Spleen (tissue), 11 donors: ENCODE results near the gene KHDC4. TPM values are rescaled to one million over a fixed set of nuclear protein-coding genes. Genes with fewer than 3 reads are reported as not detected.
A peak's percentile ranks its signal among the peaks of the same experiment; 100 is the strongest.

ENCODE experiments used
- DNase-seq: peaks from one replicate; pipeline ENCODE4 v3.0.0-alpha.2; 2020
- H3K27ac ChIP-seq, 8 donors: fragments of 200-600 bp; sonication (generic) in 7 of 8; 1 replicate in 4 of 8; 2 replicates in 4 of 8; pipeline versions ENCODE4 v1.5.0 to v1.8.0; 2016 to 2021; ENCODE audit warnings: inconsistent platforms in 4 of 8, mild to moderate bottlenecking in 4 of 8, moderate library complexity in 1 of 8
- H3K27me3 ChIP-seq, 7 donors: fragments of 200-600 bp; sonication (generic) in 6 of 7; replicated peaks in 1 of 7; 1 replicate in 4 of 7; 2 replicates in 3 of 7; pipeline versions ENCODE4 v1.5.0 to v1.8.0; 2016 to 2021; ENCODE audit warnings: inconsistent platforms in 3 of 7, mild to moderate bottlenecking in 1 of 7
- H3K36me3 ChIP-seq, 6 donors: fragments of 200-600 bp; sonication (generic) in 5 of 6; 1 replicate in 4 of 6; 2 replicates in 2 of 6; pipeline versions ENCODE4 v1.5.0 to v1.8.0; 2016 to 2021; ENCODE audit warnings: inconsistent platforms in 2 of 6
- H3K4me1 ChIP-seq, 6 donors: fragments of 200-600 bp; sonication (generic) in 5 of 6; 1 replicate in 3 of 6; 2 replicates in 3 of 6; pipeline versions ENCODE4 v1.5.0 to v1.8.0; 2016 to 2021; ENCODE audit warnings: inconsistent platforms in 3 of 6
- H3K4me3 ChIP-seq, 8 donors: fragments of 200-600 bp; sonication (generic) in 7 of 8; 1 replicate in 4 of 8; 2 replicates in 4 of 8; pipeline versions ENCODE4 v1.5.0 to v1.8.0; 2016 to 2021; ENCODE audit warnings: inconsistent platforms in 4 of 8, mild to moderate bottlenecking in 4 of 8, moderate library complexity in 2 of 8
- H3K9me3 ChIP-seq, 8 donors: fragments of 200-600 bp; sonication (generic) in 7 of 8; 1 replicate in 4 of 8; 2 replicates in 4 of 8; pipeline versions ENCODE4 v1.5.0 to v1.8.0; 2016 to 2021; ENCODE audit warnings: inconsistent platforms in 4 of 8
- CTCF ChIP-seq, 11 experiments: fragments of 200-600 bp in 7 of 11; fragments of 450-650 bp in 4 of 11; sonication (generic) in 4 of 11; IDR thresholded peaks in 8 of 11; conservative IDR thresholded peaks in 3 of 11; 1 replicate in 7 of 11; 2 replicates in 4 of 11; pipeline versions ENCODE4 v1.4.0 to v1.8.0; 2016 to 2021; ENCODE audit warnings: antibody characterized with exemption in 11 of 11, inconsistent platforms in 4 of 11, mild to moderate bottlenecking in 1 of 11
- POLR2A ChIP-seq, 3 donors: fragments of 450-650 bp; IDR thresholded peaks; one replicate each; pipeline ENCODE4 v1.5.1; 2017; ENCODE audit warnings: antibody characterized with exemption in 3 of 3, mild to moderate bottlenecking in 1 of 3
- POLR2AphosphoS5 ChIP-seq, 3 donors: sonication (generic); formaldehyde crosslinking; IDR thresholded peaks; one replicate each; pipeline ENCODE4 v1.5.1; 2017; ENCODE audit warnings: antibody characterized with exemption in 3 of 3
- WGBS, 5 donors: extraction: QIAGEN DNeasy Blood & Tissue Kit in 3 of 5; methylation state at CpG; one replicate each; pipeline versions ENCODE4 v1.1.5 to v1.1.7; 2013 to 2018; 5-methylcytosine and 5-hydroxymethylcytosine counted together
- intact Hi-C: fragments of 100-400 bp; cut with DNase I; formaldehyde crosslinking; loops from one replicate; pipeline ENCODE4 v1.15.0; 2023; ENCODE audit warnings: low total_unique reads
- polyA plus RNA-seq, 3 donors: library from polyadenylated mRNA; stranded (reverse); fragments of 200-250 nt; gene quantifications; one replicate each; pipeline ENCODE4 v1.2.1, GENCODE V29; 2013
- total RNA-seq, 7 donors: library from RNA; depleted of rRNA in 3 of 7; stranded (reverse); fragments of >200 nt in 3 of 7; fragmentation: NEBNext Ultra II Directional in 4 of 7; extraction: Animal tissue kit (Norgen Biotek cat#: 25700) in 4 of 7; gene quantifications; one replicate each; pipeline versions ENCODE4 v1.1.0 to v1.2.1, GENCODE V29; 2016 to 2021
- donor health status: healthy with polysubstance abuse.
- donor health status: DM: no; HTN: no; CAD: no; lungs with moderate emphysema.
- donor health status: DM: no; HTN: no; CAD: no.
- donor health status: Bipolar disorder and iron deficiency.
- donor health status: healthy.
- donor health status: DM: no; HTN: no; CAD: no.
- donor health status: DM: yes; HTN: yes; CAD: no.

Gene KHDC4
- total and polyA plus RNA-seq, 10 donors = 24.9 to 70.5 (median 50.7) TPM

DNA sequence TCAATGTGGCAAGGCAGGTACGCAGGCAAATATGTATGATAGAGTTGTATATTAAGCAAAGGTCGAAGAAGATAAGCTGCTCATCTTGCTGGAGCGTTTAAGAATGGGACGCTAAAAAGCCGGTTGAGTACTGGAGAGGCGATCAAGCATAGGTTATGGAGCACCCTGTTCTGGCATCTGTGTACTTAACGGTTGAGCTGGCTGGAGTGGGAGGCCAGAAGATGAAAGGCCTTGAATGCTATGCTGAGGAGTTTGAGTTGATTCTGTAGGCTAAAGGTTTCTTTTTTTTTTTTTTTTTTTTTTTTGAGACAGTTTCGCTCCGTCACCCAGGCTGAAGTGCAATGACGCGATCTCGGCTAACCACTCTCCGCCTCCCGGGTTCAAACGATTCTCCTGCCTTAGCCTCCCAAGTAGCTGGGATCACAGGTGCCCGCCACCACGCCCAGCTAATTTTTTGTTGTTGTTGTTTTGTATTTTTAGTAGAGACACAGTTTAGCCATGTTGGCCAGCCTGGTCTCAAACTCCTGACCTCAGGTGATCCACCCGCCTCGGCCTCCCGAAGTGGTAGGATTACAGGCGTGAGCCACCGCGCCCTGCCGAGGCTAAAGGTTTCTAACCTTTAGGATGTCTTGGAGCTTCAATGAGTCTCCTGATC is 850 bp upstream of the KHDC4 start:
- H3K27me3 ChIP-seq = no peaks in the 10 kb centered on the region
- peak overlapping the region; percentile 90 to 95 (median 94) for H3K27ac ChIP-seq
- no peak for DNase-seq
- H3K36me3 ChIP-seq = peaks cover 0 to 35% (median 23%) of the 10 kb centered on the region in 6 donors
- 82 to 89% (median 88%) methylated on average over 24 of the region's 24 CpGs for WGBS, 5 donors
- no peak for TF ChIP-seq POLR2A (IDR thresholded peaks at IDR 0.05)
- TF ChIP-seq POLR2AphosphoS5 (IDR thresholded peaks at IDR 0.05) = no peak
- TF ChIP-seq CTCF (IDR thresholded peaks at IDR 0.05 in 8 of 11, conservative IDR thresholded peaks at IDR 0.05 in 3 of 11) = no peak
- intact Hi-C loops = no loop called here
- H3K4me1 ChIP-seq = peaks cover 49 to 78% (median 68%) of the 10 kb centered on the region in 6 donors
- peak overlapping the region; percentile 35 to 93 (median 76) for H3K4me3 ChIP-seq
- H3K9me3 ChIP-seq = no peaks in the 10 kb centered on the region

GRCh38 chr1:155933591-155934096 is 569 bp downstream of the KHDC4 start:
- TF ChIP-seq CTCF (IDR thresholded peaks at IDR 0.05 in 8 of 11, conservative IDR thresholded peaks at IDR 0.05 in 3 of 11) = no peak
- TF ChIP-seq POLR2AphosphoS5 (IDR thresholded peaks at IDR 0.05) = no peak
- no peak for TF ChIP-seq POLR2A (IDR thresholded peaks at IDR 0.05)
- Histone ChIP-seq H3K36me3 (peaks cover 0 to 49% (median 37%) of the 10 kb centered on the region in 6 donors), H3K9me3 (no peaks in the 10 kb centered on the region), H3K27me3 (no peaks in the 10 kb centered on the region), H3K4me1 (peaks cover 43 to 76% (median 60%) of the 10 kb centered on the region in 6 donors), H3K4me3 (peak overlapping the region; percentile 60 to 93 (median 76)), H3K27ac (peak overlapping the region; percentile 90 to 95 (median 94))
- DNase-seq = peak; percentile 81
- 2 to 5% (median 3%) methylated on average over 10 of the region's 10 CpGs for WGBS, 5 donors
- intact Hi-C loops = no loop called here

- no peaks in the 10 kb centered on the region for H3K27me3 ChIP-seq
- peaks cover 37 to 70% (median 52%) of the 10 kb centered on the region in 6 donors for H3K4me1 ChIP-seq
- TF ChIP-seq POLR2AphosphoS5 (IDR thresholded peaks at IDR 0.05) (no peak), CTCF (IDR thresholded peaks at IDR 0.05 in 8 of 11, conservative IDR thresholded peaks at IDR 0.05 in 3 of 11) (no peak), POLR2A (IDR thresholded peaks at IDR 0.05) (no peak)
- no peaks in the 10 kb centered on the region for H3K9me3 ChIP-seq
- intact Hi-C loops = no loop called here
- H3K36me3 ChIP-seq = peaks cover 0 to 61% (median 47%) of the 10 kb centered on the region in 6 donors
- no peak for DNase-seq
- WGBS, 5 donors = 81 to 86% (median 85%) methylated on average over 5 of the region's 5 CpGs
- H3K4me3 ChIP-seq = peak overlapping the region in 4 of 8 donors; percentile 6 to 93 (median 75)
- H3K27ac ChIP-seq = no peak overlapping the region
Measured at GRCh38 chr1:155932487-155932886, 1.7 kb downstream of the KHDC4 start.

DNA sequence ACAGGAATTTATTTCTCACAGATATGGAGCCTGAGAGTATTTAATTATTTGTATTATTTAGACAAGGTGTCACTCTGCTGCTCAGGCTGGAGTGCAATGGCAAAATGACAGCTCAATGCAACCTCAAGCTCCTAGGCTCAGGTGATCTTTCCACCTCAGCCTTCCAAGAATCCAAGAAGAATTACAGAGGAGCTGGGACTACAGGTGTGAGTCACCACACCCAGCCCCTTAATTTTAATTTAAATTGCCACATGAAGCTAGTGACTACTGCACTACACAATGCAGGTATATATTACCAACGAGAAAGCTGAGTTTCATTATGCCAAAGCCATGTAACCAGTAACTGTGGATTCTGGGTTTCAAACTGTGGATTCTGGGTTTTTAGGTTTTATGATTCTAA is 2.1 kb downstream of the KHDC4 start:
- Histone ChIP-seq H3K4me3 (peak overlapping the region in 3 of 8 donors; percentile 6 to 31 (median 21)), H3K27me3 (no peaks in the 10 kb centered on the region), H3K36me3 (peaks cover 0 to 65% (median 51%) of the 10 kb centered on the region in 6 donors), H3K27ac (no peak overlapping the region), H3K4me1 (peaks cover 37 to 68% (median 52%) of the 10 kb centered on the region in 6 donors), H3K9me3 (no peaks in the 10 kb centered on the region)
- intact Hi-C loops = no loop called here
- no peak for TF ChIP-seq POLR2AphosphoS5 (IDR thresholded peaks at IDR 0.05)
- no peak for TF ChIP-seq CTCF (IDR thresholded peaks at IDR 0.05 in 8 of 11, conservative IDR thresholded peaks at IDR 0.05 in 3 of 11)
- no peak for TF ChIP-seq POLR2A (IDR thresholded peaks at IDR 0.05)
- 38 to 80% (median 64%) methylated on average over 1 of the region's 1 CpG for WGBS, 5 donors
- DNase-seq = no peak
